ENCODE data around the gene SELENON. TPM values are rescaled to one million over a fixed set of nuclear protein-coding genes. Genes with fewer than 3 reads are reported as not detected.

The SELENON gene
- total and polyA plus RNA-seq, 2 of the 13 experiments (the other 11 are each of a cell fraction or from before 2014, with no cell fraction given), result 3.8 to 8.0 TPM

DNA sequence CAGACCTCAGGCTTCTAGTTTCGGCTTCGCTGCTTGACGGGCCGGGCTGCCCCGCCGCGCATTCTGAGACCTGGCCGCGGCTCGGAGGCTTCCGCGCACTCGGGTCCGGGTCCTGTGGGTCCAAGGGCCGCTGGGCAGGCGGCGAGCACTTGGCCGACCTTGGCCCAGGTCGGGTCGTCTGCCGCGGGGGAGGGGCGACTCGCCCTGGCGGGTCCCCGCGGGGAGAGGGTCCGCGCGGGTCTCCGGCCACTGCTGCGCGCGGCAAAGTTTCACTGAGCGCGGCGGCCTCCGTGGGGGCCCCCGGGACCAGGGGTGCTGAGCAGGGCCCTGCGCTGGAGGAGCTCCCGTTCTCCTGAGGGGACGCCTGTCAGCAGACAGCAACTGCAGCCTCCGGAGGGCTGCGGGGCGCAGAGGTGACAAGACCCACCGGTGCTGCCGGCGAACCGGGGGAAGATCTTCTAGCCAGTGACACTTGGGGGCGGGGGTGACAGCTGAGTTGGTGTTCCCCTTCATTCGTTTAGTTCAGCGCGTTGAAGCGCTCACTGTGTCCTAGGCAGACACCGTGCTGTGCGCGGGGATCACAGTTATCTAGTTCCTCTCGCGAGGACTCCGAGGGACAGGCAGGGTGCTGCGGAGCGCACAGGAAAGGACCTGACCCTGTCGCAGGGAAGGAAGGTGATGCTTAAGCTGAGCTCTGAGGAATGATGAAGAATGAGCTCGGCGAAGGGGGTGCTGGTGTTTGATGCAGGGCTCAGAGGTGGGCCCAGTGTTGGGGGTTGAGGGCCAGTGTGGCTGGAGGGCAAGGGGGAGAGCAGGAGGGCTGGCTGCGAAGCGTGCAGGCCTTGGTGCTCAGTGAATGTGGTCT, 20.5 kb downstream of the SELENON start (continued):
- TF ChIP-seq, protein P1, sequence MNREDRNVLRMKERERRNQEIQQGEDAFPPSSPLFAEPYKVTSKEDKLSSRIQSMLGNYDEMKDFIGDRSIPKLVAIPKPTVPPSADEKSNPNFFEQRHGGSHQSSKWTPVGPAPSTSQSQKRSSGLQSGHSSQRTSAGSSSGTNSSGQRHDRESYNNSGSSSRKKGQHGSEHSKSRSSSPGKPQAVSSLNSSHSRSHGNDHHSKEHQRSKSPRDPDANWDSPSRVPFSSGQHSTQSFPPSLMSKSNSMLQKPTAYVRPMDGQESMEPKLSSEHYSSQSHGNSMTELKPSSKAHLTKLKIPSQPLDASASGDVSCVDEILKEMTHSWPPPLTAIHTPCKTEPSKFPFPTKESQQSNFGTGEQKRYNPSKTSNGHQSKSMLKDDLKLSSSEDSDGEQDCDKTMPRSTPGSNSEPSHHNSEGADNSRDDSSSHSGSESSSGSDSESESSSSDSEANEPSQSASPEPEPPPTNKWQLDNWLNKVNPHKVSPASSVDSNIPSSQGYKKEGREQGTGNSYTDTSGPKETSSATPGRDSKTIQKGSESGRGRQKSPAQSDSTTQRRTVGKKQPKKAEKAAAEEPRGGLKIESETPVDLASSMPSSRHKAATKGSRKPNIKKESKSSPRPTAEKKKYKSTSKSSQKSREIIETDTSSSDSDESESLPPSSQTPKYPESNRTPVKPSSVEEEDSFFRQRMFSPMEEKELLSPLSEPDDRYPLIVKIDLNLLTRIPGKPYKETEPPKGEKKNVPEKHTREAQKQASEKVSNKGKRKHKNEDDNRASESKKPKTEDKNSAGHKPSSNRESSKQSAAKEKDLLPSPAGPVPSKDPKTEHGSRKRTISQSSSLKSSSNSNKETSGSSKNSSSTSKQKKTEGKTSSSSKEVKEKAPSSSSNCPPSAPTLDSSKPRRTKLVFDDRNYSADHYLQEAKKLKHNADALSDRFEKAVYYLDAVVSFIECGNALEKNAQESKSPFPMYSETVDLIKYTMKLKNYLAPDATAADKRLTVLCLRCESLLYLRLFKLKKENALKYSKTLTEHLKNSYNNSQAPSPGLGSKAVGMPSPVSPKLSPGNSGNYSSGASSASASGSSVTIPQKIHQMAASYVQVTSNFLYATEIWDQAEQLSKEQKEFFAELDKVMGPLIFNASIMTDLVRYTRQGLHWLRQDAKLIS (CRISPR knock-in tag; IDR thresholded peaks at IDR 0.05), result 0 out of 2 replicates have a peak, but pooled peaks have one; percentile 32
- TF ChIP-seq AGO2 (optimal IDR thresholded peaks at IDR 0.05; ENCODE audit: low read depth, low read length) (peak; percentile 95), ZBTB7A (CRISPR knock-in tag; IDR thresholded peaks at IDR 0.05) (no peak), MAFF (IDR thresholded peaks at IDR 0.05; ENCODE audit: low read depth, low read length) (no peak), ARNTL (CRISPR knock-in tag; IDR thresholded peaks at IDR 0.05) (no peak), JDP2 (CRISPR knock-in tag; IDR thresholded peaks at IDR 0.05; ENCODE audit: borderline replicate concordance) (no peak; the same call in 1 of the 2 replicates), TCF7 (IDR thresholded peaks at IDR 0.05; ENCODE audit: low read depth) (no peak), NFKBIZ (CRISPR knock-in tag; IDR thresholded peaks at IDR 0.05) (no peak), MBD4 (IDR thresholded peaks at IDR 0.05; ENCODE audit: borderline replicate concordance, low read length) (no peak), HOXA9 (CRISPR knock-in tag; IDR thresholded peaks at IDR 0.05; ENCODE audit: borderline replicate concordance) (no peak), ZNF775 (CRISPR knock-in tag; IDR thresholded peaks at IDR 0.05; ENCODE audit: borderline replicate concordance) (no peak), RNF2 (conservative IDR thresholded peaks at IDR 0.05; ENCODE audit: low read depth) (no peak)
- TF ChIP-seq, protein P2, sequence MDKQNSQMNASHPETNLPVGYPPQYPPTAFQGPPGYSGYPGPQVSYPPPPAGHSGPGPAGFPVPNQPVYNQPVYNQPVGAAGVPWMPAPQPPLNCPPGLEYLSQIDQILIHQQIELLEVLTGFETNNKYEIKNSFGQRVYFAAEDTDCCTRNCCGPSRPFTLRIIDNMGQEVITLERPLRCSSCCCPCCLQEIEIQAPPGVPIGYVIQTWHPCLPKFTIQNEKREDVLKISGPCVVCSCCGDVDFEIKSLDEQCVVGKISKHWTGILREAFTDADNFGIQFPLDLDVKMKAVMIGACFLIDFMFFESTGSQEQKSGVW (CRISPR knock-in tag; IDR thresholded peaks at IDR 0.05; ENCODE audit: borderline replicate concordance), result no peak
- TF ChIP-seq, protein P3, sequence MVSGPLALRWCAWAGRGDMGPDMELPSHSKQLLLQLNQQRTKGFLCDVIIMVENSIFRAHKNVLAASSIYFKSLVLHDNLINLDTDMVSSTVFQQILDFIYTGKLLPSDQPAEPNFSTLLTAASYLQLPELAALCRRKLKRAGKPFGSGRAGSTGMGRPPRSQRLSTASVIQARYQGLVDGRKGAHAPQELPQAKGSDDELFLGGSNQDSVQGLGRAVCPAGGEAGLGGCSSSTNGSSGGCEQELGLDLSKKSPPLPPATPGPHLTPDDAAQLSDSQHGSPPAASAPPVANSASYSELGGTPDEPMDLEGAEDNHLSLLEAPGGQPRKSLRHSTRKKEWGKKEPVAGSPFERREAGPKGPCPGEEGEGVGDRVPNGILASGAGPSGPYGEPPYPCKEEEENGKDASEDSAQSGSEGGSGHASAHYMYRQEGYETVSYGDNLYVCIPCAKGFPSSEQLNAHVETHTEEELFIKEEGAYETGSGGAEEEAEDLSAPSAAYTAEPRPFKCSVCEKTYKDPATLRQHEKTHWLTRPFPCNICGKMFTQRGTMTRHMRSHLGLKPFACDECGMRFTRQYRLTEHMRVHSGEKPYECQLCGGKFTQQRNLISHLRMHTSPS (CRISPR knock-in tag; IDR thresholded peaks at IDR 0.05; ENCODE audit: low read depth), result no peak
- TF ChIP-seq, protein P4, sequence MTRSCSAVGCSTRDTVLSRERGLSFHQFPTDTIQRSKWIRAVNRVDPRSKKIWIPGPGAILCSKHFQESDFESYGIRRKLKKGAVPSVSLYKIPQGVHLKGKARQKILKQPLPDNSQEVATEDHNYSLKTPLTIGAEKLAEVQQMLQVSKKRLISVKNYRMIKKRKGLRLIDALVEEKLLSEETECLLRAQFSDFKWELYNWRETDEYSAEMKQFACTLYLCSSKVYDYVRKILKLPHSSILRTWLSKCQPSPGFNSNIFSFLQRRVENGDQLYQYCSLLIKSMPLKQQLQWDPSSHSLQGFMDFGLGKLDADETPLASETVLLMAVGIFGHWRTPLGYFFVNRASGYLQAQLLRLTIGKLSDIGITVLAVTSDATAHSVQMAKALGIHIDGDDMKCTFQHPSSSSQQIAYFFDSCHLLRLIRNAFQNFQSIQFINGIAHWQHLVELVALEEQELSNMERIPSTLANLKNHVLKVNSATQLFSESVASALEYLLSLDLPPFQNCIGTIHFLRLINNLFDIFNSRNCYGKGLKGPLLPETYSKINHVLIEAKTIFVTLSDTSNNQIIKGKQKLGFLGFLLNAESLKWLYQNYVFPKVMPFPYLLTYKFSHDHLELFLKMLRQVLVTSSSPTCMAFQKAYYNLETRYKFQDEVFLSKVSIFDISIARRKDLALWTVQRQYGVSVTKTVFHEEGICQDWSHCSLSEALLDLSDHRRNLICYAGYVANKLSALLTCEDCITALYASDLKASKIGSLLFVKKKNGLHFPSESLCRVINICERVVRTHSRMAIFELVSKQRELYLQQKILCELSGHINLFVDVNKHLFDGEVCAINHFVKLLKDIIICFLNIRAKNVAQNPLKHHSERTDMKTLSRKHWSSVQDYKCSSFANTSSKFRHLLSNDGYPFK (CRISPR knock-in tag; IDR thresholded peaks at IDR 0.05; ENCODE audit: borderline replicate concordance), result no peak
- TF ChIP-seq, protein P5, sequence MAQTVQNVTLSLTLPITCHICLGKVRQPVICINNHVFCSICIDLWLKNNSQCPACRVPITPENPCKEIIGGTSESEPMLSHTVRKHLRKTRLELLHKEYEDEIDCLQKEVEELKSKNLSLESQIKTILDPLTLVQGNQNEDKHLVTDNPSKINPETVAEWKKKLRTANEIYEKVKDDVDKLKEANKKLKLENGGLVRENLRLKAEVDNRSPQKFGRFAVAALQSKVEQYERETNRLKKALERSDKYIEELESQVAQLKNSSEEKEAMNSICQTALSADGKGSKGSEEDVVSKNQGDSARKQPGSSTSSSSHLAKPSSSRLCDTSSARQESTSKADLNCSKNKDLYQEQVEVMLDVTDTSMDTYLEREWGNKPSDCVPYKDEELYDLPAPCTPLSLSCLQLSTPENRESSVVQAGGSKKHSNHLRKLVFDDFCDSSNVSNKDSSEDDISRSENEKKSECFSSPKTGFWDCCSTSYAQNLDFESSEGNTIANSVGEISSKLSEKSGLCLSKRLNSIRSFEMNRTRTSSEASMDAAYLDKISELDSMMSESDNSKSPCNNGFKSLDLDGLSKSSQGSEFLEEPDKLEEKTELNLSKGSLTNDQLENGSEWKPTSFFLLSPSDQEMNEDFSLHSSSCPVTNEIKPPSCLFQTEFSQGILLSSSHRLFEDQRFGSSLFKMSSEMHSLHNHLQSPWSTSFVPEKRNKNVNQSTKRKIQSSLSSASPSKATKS (CRISPR knock-in tag; IDR thresholded peaks at IDR 0.05), result no peak
